ENCODE data around the gene LRIT1. TPM values are rescaled to one million over a fixed set of nuclear protein-coding genes. Genes with fewer than 3 reads are reported as not detected.

LRIT1 gene
- polyA plus RNA-seq, 2 donors, result not detected

DNA sequence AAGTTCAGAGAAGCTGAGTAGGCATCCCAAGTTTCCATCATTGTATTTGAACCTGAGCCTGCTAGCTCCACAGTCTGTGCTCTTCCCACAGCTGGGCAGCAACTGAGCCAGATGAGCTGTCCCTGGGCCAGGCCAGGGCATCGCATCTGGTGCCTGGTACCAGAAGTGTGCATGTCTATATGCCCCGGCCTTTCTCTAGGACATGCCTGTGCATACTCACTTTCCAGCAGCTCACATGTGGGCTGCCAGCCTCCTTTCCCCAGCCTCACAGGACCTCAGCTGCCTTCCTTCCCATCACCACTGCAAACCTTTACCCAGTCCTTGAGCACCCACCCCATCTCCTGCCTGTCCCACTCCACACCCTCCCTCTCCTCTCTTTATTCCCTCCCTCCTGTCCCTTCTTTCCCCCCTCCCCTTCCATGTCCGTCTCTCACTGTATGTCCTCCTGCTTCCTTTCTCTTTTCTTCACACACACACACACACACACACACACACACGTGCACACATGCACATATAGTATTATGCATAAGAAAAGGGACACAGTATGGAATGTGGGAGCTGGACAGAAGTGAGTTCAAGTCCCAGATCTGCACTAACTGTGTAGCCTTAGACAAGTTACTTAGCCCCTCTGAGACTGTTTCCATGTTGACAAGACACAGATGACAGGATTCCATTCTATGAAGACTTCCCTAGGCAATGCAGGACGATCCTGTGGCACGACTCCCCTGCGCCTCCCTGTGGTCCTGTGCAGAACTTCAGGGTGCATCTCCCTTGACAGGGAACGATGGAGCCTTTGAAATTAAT is 36.1 kb downstream of the LRIT1 start:
- no peak overlapping the region for H3K27ac ChIP-seq (ENCODE audit: low read depth in 2 of 2, low read length in 1 of 2)
- no peaks in the 10 kb centered on the region for H3K4me1 ChIP-seq (ENCODE audit: control insufficient read depth in 2 of 2, insufficient read depth in 2 of 2, low read length in 1 of 2)
- 34 to 36% methylated on average over 8 of the region's 8 CpGs for whole genome bisulfite sequencing, 2 donors
- no peaks in the 10 kb centered on the region for H3K27me3 ChIP-seq (ENCODE audit: control insufficient read depth in 1 of 2, insufficient read depth in 2 of 2, low read length in 2 of 2)
- H3K36me3 ChIP-seq (ENCODE audit: control insufficient read depth in 2 of 2, insufficient read depth in 2 of 2, low read length in 1 of 2), result peaks cover 0 to 4% of the 10 kb centered on the region in 2 donors
- no peak overlapping the region for H3K4me3 ChIP-seq (ENCODE audit: low read depth in 1 of 2, low read length in 2 of 2)
- no peaks in the 10 kb centered on the region for H3K9me3 ChIP-seq (ENCODE audit: control insufficient read depth in 2 of 2, insufficient read depth in 1 of 2, low read depth in 1 of 2, low read length in 1 of 2)

DNA sequence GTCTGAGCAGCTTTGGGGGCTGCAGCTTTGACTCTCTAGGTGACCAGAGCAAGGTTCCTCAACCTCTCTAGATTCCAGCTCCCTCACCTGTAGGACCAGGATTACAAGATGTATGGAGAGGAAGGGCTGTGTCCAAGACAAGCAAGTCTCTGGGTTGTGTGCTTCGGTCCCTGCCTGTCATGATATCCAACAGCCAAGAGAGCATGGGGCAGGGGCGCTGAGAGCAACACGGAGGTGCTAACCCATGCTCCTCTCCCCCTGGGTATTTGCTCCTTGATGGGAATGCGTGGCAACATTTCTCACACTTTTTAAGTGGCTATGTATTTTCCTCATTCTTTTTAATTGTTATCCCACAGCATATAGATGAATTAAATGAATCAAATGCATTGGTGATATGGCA is 36.7 kb downstream of the LRIT1 start:
- Histone ChIP-seq H3K9me3 (ENCODE audit: control insufficient read depth in 2 of 2, insufficient read depth in 1 of 2, low read depth in 1 of 2, low read length in 1 of 2) (no peaks in the 10 kb centered on the region), H3K4me1 (ENCODE audit: control insufficient read depth in 2 of 2, insufficient read depth in 2 of 2, low read length in 1 of 2) (no peaks in the 10 kb centered on the region), H3K36me3 (ENCODE audit: control insufficient read depth in 2 of 2, insufficient read depth in 2 of 2, low read length in 1 of 2) (peaks cover 0 to 4% of the 10 kb centered on the region in 2 donors), H3K4me3 (ENCODE audit: low read depth in 1 of 2, low read length in 2 of 2) (no peak overlapping the region), H3K27me3 (ENCODE audit: control insufficient read depth in 1 of 2, insufficient read depth in 2 of 2, low read length in 2 of 2) (no peaks in the 10 kb centered on the region), H3K27ac (ENCODE audit: low read depth in 2 of 2, low read length in 1 of 2) (no peak overlapping the region)
- 89 to 93% methylated on average over 4 of the region's 4 CpGs for WGBS, 2 donors

GRCh38 chr10:84204122-84204521 is 37.2 kb downstream of the LRIT1 start:
- peaks cover 0 to 4% of the 10 kb centered on the region in 2 donors for H3K36me3 ChIP-seq (ENCODE audit: control insufficient read depth in 2 of 2, insufficient read depth in 2 of 2, low read length in 1 of 2)
- H3K9me3 ChIP-seq (ENCODE audit: control insufficient read depth in 2 of 2, insufficient read depth in 1 of 2, low read depth in 1 of 2, low read length in 1 of 2), result no peaks in the 10 kb centered on the region
- no peaks in the 10 kb centered on the region for H3K4me1 ChIP-seq (ENCODE audit: control insufficient read depth in 2 of 2, insufficient read depth in 2 of 2, low read length in 1 of 2)
- no peak overlapping the region for H3K27ac ChIP-seq (ENCODE audit: low read depth in 2 of 2, low read length in 1 of 2)
- no peaks in the 10 kb centered on the region for H3K27me3 ChIP-seq (ENCODE audit: control insufficient read depth in 1 of 2, insufficient read depth in 2 of 2, low read length in 2 of 2)
- WGBS, 2 donors, result 85% methylated on average over 4 of the region's 4 CpGs
- no peak overlapping the region for H3K4me3 ChIP-seq (ENCODE audit: low read depth in 1 of 2, low read length in 2 of 2)

DNA sequence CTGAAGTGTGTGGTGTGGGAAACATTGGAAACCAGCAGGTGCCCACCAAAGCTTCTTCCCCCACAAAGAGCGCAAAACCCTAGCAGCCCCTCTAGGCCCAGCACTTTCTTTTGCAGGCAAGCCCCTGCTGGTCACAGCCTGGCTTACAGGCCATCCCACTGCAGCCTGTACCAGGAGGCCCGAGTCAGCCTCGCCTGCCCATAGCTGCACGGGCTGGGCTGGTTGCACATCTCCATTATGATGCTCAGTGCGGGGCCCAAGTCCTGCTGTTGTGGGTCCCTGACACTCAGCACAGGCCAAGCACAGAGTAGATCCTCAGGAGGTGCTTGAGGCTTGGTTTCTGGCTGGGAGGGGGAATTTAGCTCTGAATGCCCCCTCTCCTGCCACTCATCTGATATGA is 39.0 kb downstream of the LRIT1 start:
- 90 to 92% methylated on average over 5 of the region's 5 CpGs for WGBS, 2 donors
- Histone ChIP-seq H3K27ac (ENCODE audit: low read depth in 2 of 2, low read length in 1 of 2) (no peak overlapping the region), H3K27me3 (ENCODE audit: control insufficient read depth in 1 of 2, insufficient read depth in 2 of 2, low read length in 2 of 2) (no peaks in the 10 kb centered on the region), H3K4me3 (ENCODE audit: low read depth in 1 of 2, low read length in 2 of 2) (no peak overlapping the region), H3K9me3 (ENCODE audit: control insufficient read depth in 2 of 2, insufficient read depth in 1 of 2, low read depth in 1 of 2, low read length in 1 of 2) (no peaks in the 10 kb centered on the region), H3K4me1 (ENCODE audit: control insufficient read depth in 2 of 2, insufficient read depth in 2 of 2, low read length in 1 of 2) (no peaks in the 10 kb centered on the region), H3K36me3 (ENCODE audit: control insufficient read depth in 2 of 2, insufficient read depth in 2 of 2, low read length in 1 of 2) (peaks cover 0 to 4% of the 10 kb centered on the region in 2 donors)

DNA sequence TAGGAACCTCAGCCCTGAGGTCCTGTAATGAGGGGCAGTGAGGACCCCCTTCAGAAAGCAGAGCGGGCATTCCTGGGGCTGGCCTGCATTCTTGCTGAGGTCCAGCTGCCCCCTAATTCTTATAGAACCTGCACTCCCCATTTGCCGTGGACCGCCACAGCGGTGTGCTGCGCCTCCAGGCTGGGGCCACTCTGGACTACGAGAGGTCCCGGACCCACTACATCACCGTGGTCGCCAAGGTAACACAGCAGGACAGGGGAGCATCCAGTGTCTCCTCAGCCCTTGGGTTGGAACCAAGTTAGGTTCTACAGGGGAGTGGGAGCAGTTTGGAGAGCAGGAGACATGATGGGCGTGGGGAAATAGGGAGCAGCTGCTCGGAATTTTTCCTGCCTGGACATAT is 39.7 kb downstream of the LRIT1 start:
- WGBS, 2 donors, result 91% methylated on average over 11 of the region's 11 CpGs
- H3K27ac ChIP-seq (ENCODE audit: low read depth in 2 of 2, low read length in 1 of 2), result no peak overlapping the region
- H3K4me1 ChIP-seq (ENCODE audit: control insufficient read depth in 2 of 2, insufficient read depth in 2 of 2, low read length in 1 of 2), result peaks cover 2 to 3% of the 10 kb centered on the region in 2 donors
- H3K4me3 ChIP-seq (ENCODE audit: low read depth in 1 of 2, low read length in 2 of 2), result no peak overlapping the region
- H3K27me3 ChIP-seq (ENCODE audit: control insufficient read depth in 1 of 2, insufficient read depth in 2 of 2, low read length in 2 of 2), result no peaks in the 10 kb centered on the region
- H3K36me3 ChIP-seq (ENCODE audit: control insufficient read depth in 2 of 2, insufficient read depth in 2 of 2, low read length in 1 of 2), result peaks cover 0 to 4% of the 10 kb centered on the region in 2 donors
- no peaks in the 10 kb centered on the region for H3K9me3 ChIP-seq (ENCODE audit: control insufficient read depth in 2 of 2, insufficient read depth in 1 of 2, low read depth in 1 of 2, low read length in 1 of 2)

DNA sequence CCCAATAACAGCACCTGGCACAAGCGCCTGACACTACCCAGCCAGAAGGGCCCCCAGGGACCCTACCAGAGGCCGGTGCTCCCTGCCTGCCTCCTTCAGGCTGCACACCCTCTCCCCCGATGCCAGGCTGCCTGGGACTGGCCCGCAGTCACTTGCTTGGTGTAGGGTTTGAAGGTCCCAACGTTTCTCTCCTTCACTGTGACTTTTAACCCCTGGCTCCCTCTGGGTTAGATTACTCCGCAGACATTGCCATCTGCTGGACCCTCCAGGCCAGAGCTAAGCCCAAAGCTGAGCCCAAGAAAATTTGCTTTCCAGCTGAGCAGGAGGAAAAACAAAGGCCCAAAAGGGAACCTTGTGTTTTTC is 40.1 kb downstream of the LRIT1 start:
- WGBS, 2 donors, result 63 to 69% methylated on average over 6 of the region's 6 CpGs
- Histone ChIP-seq H3K27me3 (ENCODE audit: control insufficient read depth in 1 of 2, insufficient read depth in 2 of 2, low read length in 2 of 2) (no peaks in the 10 kb centered on the region), H3K4me1 (ENCODE audit: control insufficient read depth in 2 of 2, insufficient read depth in 2 of 2, low read length in 1 of 2) (peaks cover 2 to 6% of the 10 kb centered on the region in 2 donors), H3K4me3 (ENCODE audit: low read depth in 1 of 2, low read length in 2 of 2) (no peak overlapping the region), H3K36me3 (ENCODE audit: control insufficient read depth in 2 of 2, insufficient read depth in 2 of 2, low read length in 1 of 2) (peaks cover 0 to 4% of the 10 kb centered on the region in 2 donors), H3K27ac (ENCODE audit: low read depth in 2 of 2, low read length in 1 of 2) (no peak overlapping the region), H3K9me3 (ENCODE audit: control insufficient read depth in 2 of 2, insufficient read depth in 1 of 2, low read depth in 1 of 2, low read length in 1 of 2) (no peaks in the 10 kb centered on the region)

DNA sequence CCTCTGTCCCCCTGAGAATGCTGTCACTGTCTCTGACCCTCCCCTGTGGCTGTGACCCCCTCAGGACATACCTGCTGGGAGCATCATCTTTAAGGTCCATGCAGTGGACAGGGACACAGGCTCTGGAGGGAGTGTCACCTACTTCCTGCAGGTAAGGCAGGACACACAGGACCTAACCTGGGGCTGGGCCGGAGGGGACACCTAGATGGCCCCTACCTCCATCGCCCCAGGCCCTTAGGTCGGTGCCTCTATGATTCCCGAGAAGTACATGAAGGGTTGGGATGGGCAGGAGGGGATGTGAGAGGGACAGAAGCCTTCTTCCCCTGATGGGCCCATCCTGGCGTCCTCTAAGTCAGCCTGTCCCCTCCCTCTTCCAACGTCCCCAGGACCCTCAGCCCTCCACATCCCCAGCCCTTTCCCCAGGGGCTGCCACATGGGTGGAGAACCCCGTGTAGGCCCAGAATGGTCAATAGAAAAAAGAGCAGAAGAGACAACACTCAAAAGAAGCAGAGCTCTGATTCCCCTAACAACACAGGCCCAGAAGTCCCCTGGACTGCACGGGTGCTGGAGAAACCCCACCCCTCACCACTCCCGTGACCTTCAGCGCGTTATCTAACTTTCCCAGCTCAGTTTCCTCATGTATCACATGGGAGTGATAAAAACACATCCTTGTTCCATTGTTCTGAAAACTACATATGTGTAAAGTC is 40.7 kb downstream of the LRIT1 start:
- H3K4me3 ChIP-seq (ENCODE audit: low read depth in 1 of 2, low read length in 2 of 2), result no peak overlapping the region
- H3K9me3 ChIP-seq (ENCODE audit: control insufficient read depth in 2 of 2, insufficient read depth in 1 of 2, low read depth in 1 of 2, low read length in 1 of 2), result no peaks in the 10 kb centered on the region
- peaks cover 2 to 6% of the 10 kb centered on the region in 2 donors for H3K4me1 ChIP-seq (ENCODE audit: control insufficient read depth in 2 of 2, insufficient read depth in 2 of 2, low read length in 1 of 2)
- no peak overlapping the region for H3K27ac ChIP-seq (ENCODE audit: low read depth in 2 of 2, low read length in 1 of 2)
- WGBS, 2 donors, result 75 to 79% methylated on average over 11 of the region's 11 CpGs
- H3K27me3 ChIP-seq (ENCODE audit: control insufficient read depth in 1 of 2, insufficient read depth in 2 of 2, low read length in 2 of 2), result no peaks in the 10 kb centered on the region
- peaks cover 0 to 4% of the 10 kb centered on the region in 2 donors for H3K36me3 ChIP-seq (ENCODE audit: control insufficient read depth in 2 of 2, insufficient read depth in 2 of 2, low read length in 1 of 2)

- Histone ChIP-seq H3K4me3 (ENCODE audit: low read depth in 1 of 2, low read length in 2 of 2) (no peak overlapping the region), H3K27me3 (ENCODE audit: control insufficient read depth in 1 of 2, insufficient read depth in 2 of 2, low read length in 2 of 2) (no peaks in the 10 kb centered on the region), H3K36me3 (ENCODE audit: control insufficient read depth in 2 of 2, insufficient read depth in 2 of 2, low read length in 1 of 2) (peaks cover 0 to 4% of the 10 kb centered on the region in 2 donors), H3K9me3 (ENCODE audit: control insufficient read depth in 2 of 2, insufficient read depth in 1 of 2, low read depth in 1 of 2, low read length in 1 of 2) (no peaks in the 10 kb centered on the region), H3K4me1 (ENCODE audit: control insufficient read depth in 2 of 2, insufficient read depth in 2 of 2, low read length in 1 of 2) (peaks cover 14 to 16% of the 10 kb centered on the region in 2 donors), H3K27ac (ENCODE audit: low read depth in 2 of 2, low read length in 1 of 2) (no peak overlapping the region)
- 87 to 89% methylated on average over 7 of the region's 7 CpGs for WGBS, 2 donors
Measured at GRCh38 chr10:84198206-84198915, 43.0 kb downstream of the LRIT1 start.

DNA sequence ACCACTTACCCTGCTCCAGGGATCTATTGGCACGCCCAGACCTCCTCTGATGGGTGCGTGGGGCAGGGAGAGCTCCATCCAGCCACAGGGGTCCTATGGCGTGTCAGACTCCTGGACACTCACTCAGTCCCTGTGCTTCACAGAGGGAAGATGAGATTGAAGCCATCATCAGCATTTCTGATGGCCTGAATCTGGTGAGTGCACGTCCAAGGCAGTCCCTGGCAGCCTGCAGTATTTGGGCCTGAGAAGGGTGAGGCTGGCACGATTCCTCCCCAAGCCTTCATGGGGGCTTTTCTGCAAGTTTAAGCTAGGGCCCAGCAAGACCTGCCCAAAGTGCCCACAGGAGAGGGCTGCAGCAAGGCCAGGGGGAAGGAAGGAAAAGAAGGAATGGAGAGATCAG is 43.7 kb downstream of the LRIT1 start:
- no peak overlapping the region for H3K4me3 ChIP-seq (ENCODE audit: low read depth in 1 of 2, low read length in 2 of 2)
- peaks cover 0 to 4% of the 10 kb centered on the region in 2 donors for H3K36me3 ChIP-seq (ENCODE audit: control insufficient read depth in 2 of 2, insufficient read depth in 2 of 2, low read length in 1 of 2)
- peaks cover 14 to 16% of the 10 kb centered on the region in 2 donors for H3K4me1 ChIP-seq (ENCODE audit: control insufficient read depth in 2 of 2, insufficient read depth in 2 of 2, low read length in 1 of 2)
- WGBS, 2 donors, result 78 to 81% methylated on average over 5 of the region's 5 CpGs
- H3K27me3 ChIP-seq (ENCODE audit: control insufficient read depth in 1 of 2, insufficient read depth in 2 of 2, low read length in 2 of 2), result no peaks in the 10 kb centered on the region
- H3K27ac ChIP-seq (ENCODE audit: low read depth in 2 of 2, low read length in 1 of 2), result no peak overlapping the region
- no peaks in the 10 kb centered on the region for H3K9me3 ChIP-seq (ENCODE audit: control insufficient read depth in 2 of 2, insufficient read depth in 1 of 2, low read depth in 1 of 2, low read length in 1 of 2)

Data from esophagus (tissue), 2 donors.